AG20443 (cell line): ENCODE data around the gene GOLPH3L.
A peak's percentile ranks its signal among the peaks of the same experiment; 100 is the strongest.
"Not testable (repeated sequence)": the region's sequence is repeated elsewhere in the genome, so short reads cannot be mapped to it uniquely, and the experiment has no call there.

Experiments used
- DNase-seq: peaks from one replicate; pipeline ENCODE4 v3.0.0; 2012; ENCODE audit warnings: low spot score, mixed read lengths

GOLPH3L gene

DNA sequence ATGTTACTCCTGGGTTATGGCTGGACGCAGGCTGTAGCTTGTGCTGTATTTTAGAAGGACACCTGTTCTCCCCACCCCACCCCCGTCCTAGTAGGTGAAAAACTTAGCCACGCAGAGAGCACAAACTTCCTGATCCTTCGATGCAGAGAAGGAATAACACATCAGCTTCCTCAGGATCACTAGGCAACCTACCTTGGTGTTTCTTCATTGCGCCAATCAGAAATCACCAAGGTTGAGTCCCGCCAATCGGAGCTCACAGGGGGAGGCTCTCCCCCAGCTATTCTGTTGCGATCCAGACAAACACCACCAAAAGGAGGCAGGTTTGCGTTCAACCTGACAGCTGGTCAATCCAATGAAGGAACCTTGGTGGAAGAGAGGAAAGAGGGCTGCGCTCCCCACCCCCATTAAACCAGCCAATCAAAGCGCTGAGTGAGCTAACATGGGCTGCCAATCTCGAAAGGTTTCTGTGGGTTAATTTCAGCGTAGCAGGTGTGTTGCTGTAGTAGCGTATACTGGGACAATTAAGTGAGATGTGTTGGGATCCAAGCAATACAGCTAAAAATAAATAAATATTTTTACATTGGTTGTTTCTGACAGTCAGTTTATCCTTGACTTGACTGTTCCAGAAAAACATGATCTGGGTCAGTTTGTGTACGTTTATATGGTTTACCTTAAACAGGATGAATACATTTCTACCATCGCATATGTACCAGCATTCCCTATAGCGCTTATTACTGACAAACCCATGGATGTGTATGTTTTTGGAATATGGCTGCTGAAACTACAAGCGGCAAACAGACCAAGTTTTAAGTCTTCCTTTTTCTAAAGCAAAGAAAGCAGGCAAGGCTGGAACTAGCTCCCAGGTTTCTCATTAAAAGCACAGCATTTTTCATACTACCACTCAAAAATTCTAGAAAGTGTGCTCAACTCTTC lies at the start of gene GOLPH3L:
Gene GOLPH3L, minus strand, starts transcription at position 160 of the 933 bp plus-strand sequence. CDS start 2,316 bp downstream, outside the sequence.
- DNase-seq = peak; percentile 95

DNA sequence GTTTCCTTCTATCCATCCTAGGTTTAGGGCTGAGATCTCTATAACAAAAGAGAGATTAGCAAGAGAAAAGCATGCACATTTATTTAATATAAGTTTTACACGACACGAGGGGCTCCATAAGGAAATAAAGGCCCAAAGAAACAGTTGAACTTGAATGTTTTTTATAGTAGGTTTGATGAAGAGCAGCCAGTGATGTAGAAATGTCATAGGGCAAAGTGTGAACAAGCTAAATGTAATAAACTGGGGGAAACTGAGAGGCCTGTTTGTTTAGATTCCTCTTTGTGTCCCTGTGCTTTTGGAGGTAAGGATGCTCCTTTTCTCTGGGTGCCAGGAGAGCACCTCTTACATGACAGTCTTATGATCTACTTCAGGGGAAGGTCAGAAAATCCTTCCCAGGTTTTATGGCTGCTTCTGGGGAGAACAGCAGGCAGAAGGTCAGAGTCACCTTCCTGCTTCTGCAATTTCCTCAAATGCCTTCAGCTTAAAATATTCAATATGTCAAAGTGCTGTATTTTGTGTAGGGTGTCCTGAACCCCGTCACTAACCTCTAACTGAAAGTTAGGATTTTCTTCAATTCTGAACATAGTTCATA lies 33.3 kb upstream of the GOLPH3L start:
- no peak for DNase-seq

- no peak for DNase-seq
These were observed 27.4 kb upstream of the GOLPH3L start for GRCh38 chr1:150724336-150724735.

GRCh38 chr1:150720703-150721102 lies 23.7 kb upstream of the GOLPH3L start, which contains the start of gene HORMAD1:
TSS of gene HORMAD1 (minus strand) at chr1:150720895. CDS start at chr1:150719505, 1,390 bp downstream.
- DNase-seq = no peak

DNA sequence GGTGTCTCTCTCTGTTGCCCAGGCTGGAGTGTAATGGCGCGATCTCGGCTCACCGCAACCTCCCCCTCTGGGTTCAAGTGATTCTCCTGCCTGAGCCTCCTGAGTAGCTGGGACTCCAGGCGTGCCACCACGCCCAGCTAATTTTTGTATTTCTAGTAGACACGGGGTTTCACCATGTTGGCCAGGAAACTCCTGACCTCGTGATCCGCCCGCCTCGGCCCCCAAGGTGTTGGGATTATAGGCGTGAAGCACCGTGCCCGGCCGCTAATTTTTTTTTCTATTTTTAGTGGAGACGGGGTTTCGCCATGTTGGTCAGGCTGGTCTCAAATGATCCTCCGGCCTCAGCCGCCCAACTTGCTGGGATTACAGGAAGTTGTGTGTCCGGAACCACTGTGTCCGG lies 23.1 kb upstream of the GOLPH3L start:
- DNase-seq = no peak

- no peak for DNase-seq
These were observed 21.4 kb upstream of the GOLPH3L start for GRCh38 chr1:150718225-150718891.

GRCh38 chr1:150709031-150709430 lies 12.1 kb upstream of the GOLPH3L start:
- not testable (repeated sequence) for DNase-seq

DNA sequence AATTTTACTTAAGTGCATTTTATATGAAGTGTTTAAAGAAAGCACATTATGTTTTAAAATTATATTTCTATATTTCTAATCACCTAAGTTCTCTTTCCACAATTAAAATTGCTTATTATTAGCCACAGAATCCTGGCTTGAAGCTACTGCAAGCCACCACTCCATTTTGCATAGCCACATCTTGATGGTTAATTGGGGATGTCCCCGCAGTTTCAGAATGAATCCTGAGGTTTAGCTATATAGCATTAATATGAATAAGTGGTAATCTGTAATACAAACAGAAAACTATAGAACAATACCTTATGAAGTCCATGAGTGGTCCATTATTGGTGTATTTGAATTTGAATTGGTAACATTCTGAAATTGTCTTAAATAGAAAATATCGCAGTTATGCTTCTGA lies 11.6 kb upstream of the GOLPH3L start:
- DNase-seq = no peak

DNA sequence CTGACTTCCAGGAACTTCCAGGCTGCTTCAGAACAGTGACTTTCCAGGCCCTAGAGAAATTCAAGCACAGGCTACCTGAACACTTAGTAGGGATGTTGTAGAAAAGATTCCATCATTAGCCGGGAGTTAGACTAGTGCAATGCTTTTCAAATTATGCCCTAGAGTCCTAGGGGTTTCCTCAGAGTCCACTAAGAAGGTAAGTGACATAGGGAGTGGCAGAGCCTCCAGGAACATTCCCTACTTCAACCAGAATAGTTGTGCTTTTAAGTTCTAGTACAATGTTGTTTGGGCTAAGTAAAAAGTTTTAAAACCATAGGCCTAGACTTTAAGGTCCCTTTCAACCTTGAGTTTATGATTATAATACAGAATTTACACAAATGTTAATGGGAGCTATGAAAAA lies 9.1 kb upstream of the GOLPH3L start:
- DNase-seq = no peak

DNA sequence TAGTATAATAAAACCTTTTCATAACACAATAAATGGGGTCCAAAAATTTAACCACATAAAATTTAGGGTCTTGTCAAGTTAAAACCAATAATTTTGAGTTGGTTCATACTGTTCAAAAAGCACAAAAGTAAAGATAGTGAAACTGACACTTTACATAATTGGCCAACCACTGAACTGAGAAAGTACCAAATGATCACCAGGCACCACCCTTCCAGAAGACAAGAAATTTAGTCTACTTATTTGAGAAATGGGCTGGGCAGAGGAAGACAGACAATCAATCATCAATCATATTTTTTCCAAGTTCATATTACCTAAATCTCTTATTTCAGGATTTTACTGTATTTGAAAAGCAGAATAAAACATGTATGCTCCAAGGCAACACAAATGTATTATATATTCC lies 6.5 kb upstream of the GOLPH3L start:
- no peak for DNase-seq

- peak; percentile 22 for DNase-seq
These were observed 364 bp downstream of the GOLPH3L start for GRCh38 chr1:150696590-150696989.

DNA sequence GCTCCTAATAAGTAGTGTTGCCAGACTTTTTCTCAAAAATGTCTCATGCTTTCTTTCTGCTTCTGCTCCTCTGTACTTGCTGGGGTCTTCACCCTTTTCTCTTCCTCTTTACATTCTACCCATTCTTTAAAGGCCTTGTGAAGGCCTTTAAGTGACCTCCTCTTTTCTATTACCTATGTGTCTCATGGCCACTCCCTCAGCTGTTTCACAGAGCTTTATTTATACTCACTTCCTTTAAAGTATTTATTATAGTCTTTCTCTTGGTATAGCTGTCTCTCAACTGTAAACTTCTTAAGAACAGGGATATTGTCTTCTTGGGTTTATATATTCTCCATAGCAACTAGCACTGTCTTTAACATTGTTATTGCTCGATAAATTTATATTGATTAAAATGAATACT lies 792 bp downstream of the GOLPH3L start:
- no peak for DNase-seq

- DNase-seq = no peak
These were observed 1.4 kb downstream of the GOLPH3L start for GRCh38 chr1:150695561-150695960.

GRCh38 chr1:150692720-150693119 lies 4.2 kb downstream of the GOLPH3L start:
- DNase-seq = no peak

DNA sequence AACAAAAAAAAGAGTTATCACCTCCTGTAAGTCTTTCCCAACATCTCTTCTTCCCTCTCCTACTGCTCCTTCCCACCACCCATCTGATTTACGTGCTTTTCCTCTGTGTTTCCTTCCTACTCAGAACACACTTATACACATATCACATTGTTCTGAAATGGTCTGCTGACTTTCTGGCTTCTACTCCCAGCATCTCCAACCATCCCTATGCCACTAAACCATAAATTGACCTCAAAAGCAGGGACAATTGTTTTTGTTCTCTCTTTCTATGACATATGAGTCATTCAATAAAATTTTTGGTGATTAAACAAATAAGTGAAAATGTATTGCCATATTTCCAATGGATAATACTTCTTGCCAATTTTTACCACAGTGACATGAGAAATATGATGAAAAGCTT lies 8.2 kb downstream of the GOLPH3L start:
- DNase-seq = no peak

- DNase-seq = no peak
These were observed 10.7 kb downstream of the GOLPH3L start for GRCh38 chr1:150686275-150686674.

DNA sequence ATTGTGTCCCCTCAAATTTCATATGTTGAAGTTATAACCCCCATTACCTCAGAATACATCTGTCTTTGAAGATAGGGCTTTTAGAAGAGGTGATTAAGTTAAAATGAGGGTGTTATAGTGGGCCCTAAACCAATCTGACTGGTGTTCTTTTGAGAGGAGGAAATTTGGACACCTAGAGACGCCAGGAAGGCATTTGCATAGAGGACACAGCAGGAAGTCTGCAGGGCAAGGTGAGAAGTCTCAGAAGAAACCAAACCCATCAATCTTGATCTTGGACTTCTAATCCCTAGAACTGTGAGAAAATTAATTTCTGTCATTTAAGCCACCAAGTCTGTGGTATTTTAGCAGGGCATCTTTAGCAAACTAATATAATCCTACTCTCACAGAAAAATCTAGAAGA lies 13.0 kb downstream of the GOLPH3L start:
- DNase-seq = no peak

DNA sequence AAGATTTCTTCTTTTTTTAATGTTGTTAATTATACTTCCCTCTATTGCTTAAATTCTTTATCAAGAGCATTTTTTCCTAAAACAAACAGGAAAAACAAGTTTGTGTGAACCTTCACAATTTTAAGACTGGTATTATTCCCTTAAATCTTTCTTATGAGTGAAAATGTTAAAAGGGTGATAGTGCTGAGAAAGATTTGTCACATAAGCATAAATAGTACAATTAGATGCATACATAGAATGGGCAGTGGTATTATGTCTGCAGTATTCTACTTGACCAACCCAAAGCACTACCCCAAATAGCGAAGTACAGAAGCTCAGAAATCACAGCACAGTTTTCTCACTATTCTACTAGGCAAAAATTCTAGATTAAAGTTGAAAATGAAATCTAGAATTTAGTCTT lies 18.0 kb downstream of the GOLPH3L start:
- no peak for DNase-seq

GRCh38 chr1:150674881-150675280 lies 22.1 kb downstream of the GOLPH3L start:
- DNase-seq = no peak

DNA sequence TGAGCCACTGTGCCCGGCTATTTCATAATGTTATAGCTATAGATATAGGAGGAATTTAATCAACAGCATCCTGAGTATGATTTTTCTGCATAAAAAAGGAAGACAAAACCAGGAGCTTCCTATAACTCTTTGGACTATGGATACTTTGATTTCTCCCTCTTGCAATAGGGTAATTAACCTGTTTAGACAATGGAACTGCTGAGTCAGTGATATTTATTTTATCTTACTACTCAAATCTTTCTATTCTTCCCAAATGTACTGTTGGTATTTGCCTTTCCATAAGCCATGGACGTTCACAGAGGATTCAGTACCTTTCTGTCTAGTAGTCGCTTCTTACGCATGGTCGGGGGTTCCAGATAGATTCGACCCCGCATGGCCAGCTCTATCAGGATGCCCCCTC lies 33.6 kb downstream of the GOLPH3L start:
- no peak for DNase-seq

- DNase-seq = no peak
These were observed 34.1 kb downstream of the GOLPH3L start for GRCh38 chr1:150662811-150663210.

GRCh38 chr1:150661156-150661555 lies 35.8 kb downstream of the GOLPH3L start:
- no peak for DNase-seq

DNA sequence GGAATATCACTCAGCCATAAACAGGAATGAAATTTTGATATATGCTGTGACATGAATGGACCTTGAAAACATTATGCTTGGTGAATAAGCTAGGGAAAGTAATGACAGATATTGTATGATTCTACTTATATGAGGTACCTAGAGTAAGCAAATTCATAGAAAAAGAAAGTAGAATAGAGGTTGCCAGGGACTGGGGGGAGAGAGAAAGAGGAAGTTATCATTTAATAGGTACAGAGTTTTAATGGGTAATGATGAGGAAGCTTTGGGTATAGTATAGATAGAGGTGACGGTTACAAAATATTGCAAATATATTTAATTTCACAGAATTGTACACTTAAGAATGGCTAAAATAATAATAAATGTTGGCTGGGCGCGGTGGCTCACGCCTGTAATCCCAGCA lies 36.4 kb downstream of the GOLPH3L start:
- no peak for DNase-seq
